ENCODE results near the gene SLC9A7. TPM values are rescaled to one million over a fixed set of nuclear protein-coding genes. Genes with fewer than 3 reads are reported as not detected.

Gene SLC9A7
- total and polyA plus RNA-seq, 2 donors (not counting 3 experiments of a cell fraction or from before 2014, with no cell fraction given): 4.6 to 7.5 TPM

- no peak for DNase-seq (ENCODE audit: low read depth, low spot score)
- H3K27me3 ChIP-seq (ENCODE audit: control insufficient read depth in 2 of 2, insufficient read depth in 2 of 2, low read length in 2 of 2): no peaks in the 10 kb centered on the region
- H3K36me3 ChIP-seq (ENCODE audit: control insufficient read depth in 2 of 2, extremely low read depth in 1 of 2, insufficient read depth in 2 of 2, low read length in 2 of 2): no peaks in the 10 kb centered on the region
- H3K4me3 ChIP-seq (replicated peaks in 1 of 3; ENCODE audit: insufficient read depth in 1 of 3, low read depth in 1 of 3, low read length in 3 of 3): no peak overlapping the region
- no peak overlapping the region for H3K27ac ChIP-seq (ENCODE audit: insufficient read depth, low read depth, low read length)
- intact Hi-C loops (cut with micrococcal nuclease): loop anchor here (10.0 kb wide), 1 partner anchor 196 kb away; no protein-coding TSS in a partner anchor
- ChIA-PET POLR2A (no interaction called here), CTCF (no interaction called here)
- BruUV-seq (replicated peaks): no TSS peak
- no peak overlapping the region for H3K4me2 ChIP-seq (ENCODE audit: insufficient read depth, low read length)
- no peak for TF ChIP-seq CTCF (IDR thresholded peaks at IDR 0.05; ENCODE audit: extremely low read depth in 1 of 2, insufficient read depth in 1 of 2, low read depth in 1 of 2, low read length in 2 of 2)
- no peak for TF ChIP-seq MYC (IDR thresholded peaks at IDR 0.05; ENCODE audit: low read depth, low read length)
- TF ChIP-seq MAX (IDR thresholded peaks at IDR 0.05; ENCODE audit: insufficient read depth, insufficient read length): no peak
- no peak for TF ChIP-seq POLR2AphosphoS5 (IDR thresholded peaks at IDR 0.05; ENCODE audit: insufficient read depth, low read depth, low read length)
- TF ChIP-seq JUN (IDR thresholded peaks at IDR 0.05; ENCODE audit: borderline replicate concordance, insufficient read depth, insufficient read length, low read depth): no peak
- TF ChIP-seq EZH2 (IDR thresholded peaks at IDR 0.05; ENCODE audit: borderline replicate concordance, low read depth, low read length, severe bottlenecking): no peak
- no peak for TF ChIP-seq GATA2 (IDR thresholded peaks at IDR 0.05; ENCODE audit: insufficient read depth, insufficient read length, low read depth, low read length)
- no peak for TF ChIP-seq FOS (IDR thresholded peaks at IDR 0.05; ENCODE audit: borderline replicate concordance, insufficient read depth, low read length)
- H3K79me2 ChIP-seq (ENCODE audit: control insufficient read depth, insufficient read depth, low read length): peaks cover 2% of the 10 kb centered on the region
- H3K9me3 ChIP-seq (replicated peaks; ENCODE audit: control insufficient read depth, insufficient read depth, low read length): no peaks in the 10 kb centered on the region
- no peak overlapping the region for H3K9ac ChIP-seq (replicated peaks; ENCODE audit: extremely low read depth, insufficient read depth, low read length)
- FAIRE-seq: no peak
- dilution Hi-C loops (cut with MboI; ENCODE audit: extremely low pct_ligation_motif_present, low sequenced_read_pairs): no loop called here
- peaks cover under 1% of the 10 kb centered on the region for H3K4me1 ChIP-seq (ENCODE audit: control insufficient read depth, extremely low read depth, insufficient read depth, low read length)
- no peaks in the 10 kb centered on the region for H3K9me1 ChIP-seq (replicated peaks; ENCODE audit: control insufficient read depth, extremely low read depth, insufficient read depth, low read length)
- no peak overlapping the region for H2AFZ ChIP-seq (ENCODE audit: low read depth, low read length)
- H4K20me1 ChIP-seq (replicated peaks; ENCODE audit: control insufficient read depth, extremely low read depth, insufficient read depth, low read length): no peaks in the 10 kb centered on the region
Observed at GRCh38 chrX:46750889-46751288, 8.0 kb downstream of the SLC9A7 start.
